ENCODE data around the gene ZFP36L2.

ZFP36L2 gene

GRCh38 chr2:43258547-43259156 lies 32.2 kb upstream of the ZFP36L2 start:
- H3K27ac ChIP-seq (ENCODE audit: extremely low read depth, low read depth, low read length) = no peak overlapping the region
- no peak for TF ChIP-seq ZSCAN4 (tag by site-specific recombination; IDR thresholded peaks at IDR 0.05)
- no peak for TF ChIP-seq ZNF610 (tag by site-specific recombination; IDR thresholded peaks at IDR 0.05; ENCODE audit: borderline replicate concordance)
- no peak for TF ChIP-seq PATZ1 (tag by site-specific recombination; IDR thresholded peaks at IDR 0.05)
- TF ChIP-seq ZBTB11 (tag by site-specific recombination; conservative IDR thresholded peaks at IDR 0.05; ENCODE audit: low read depth) = no peak
- TF ChIP-seq ZNF704 (tag by site-specific recombination; IDR thresholded peaks at IDR 0.05) = no peak
- no peak for TF ChIP-seq ZBTB17 (tag by site-specific recombination; IDR thresholded peaks at IDR 0.05)
- no peak for TF ChIP-seq ZBTB8A (tag by site-specific recombination; IDR thresholded peaks at IDR 0.05)
- no peak overlapping the region for H3K4me3 ChIP-seq (ENCODE audit: low read depth, low read length)
- no peaks in the 10 kb centered on the region for H3K9me3 ChIP-seq (ENCODE audit: control insufficient read depth, insufficient read depth, low read depth, low read length)
- no peaks in the 10 kb centered on the region; a peak in 1 of 3 replicates for H3K36me3 ChIP-seq (ENCODE audit: control insufficient read depth in 2 of 2, insufficient read depth in 1 of 2, low read length in 2 of 2)
- ChIA-PET POLR2A (no interaction called here), CTCF (interaction anchor here (0.6 kb wide), 1 partner anchor 402 kb away, joined by 3 read pairs; no protein-coding TSS in a partner anchor)
- H3K4me1 ChIP-seq (ENCODE audit: control insufficient read depth, insufficient read depth, low read length) = no peaks in the 10 kb centered on the region; the same call in 1 of the 2 replicates

- ChIA-PET POLR2A (no interaction called here), CTCF (no interaction called here)
- TF ChIP-seq ZNF391 (tag by site-specific recombination; IDR thresholded peaks at IDR 0.05; ENCODE audit: borderline replicate concordance, low read depth) (no peak), ZNF791 (tag by site-specific recombination; IDR thresholded peaks at IDR 0.05) (no peak), ZNF169 (tag by site-specific recombination; IDR thresholded peaks at IDR 0.05) (no peak), ZNF571 (tag by site-specific recombination; IDR thresholded peaks at IDR 0.05) (no peak), ZNF266 (tag by site-specific recombination; IDR thresholded peaks at IDR 0.05; ENCODE audit: low read depth) (no peak), ZNF701 (tag by site-specific recombination; IDR thresholded peaks at IDR 0.05) (no peak), PATZ1 (tag by site-specific recombination; IDR thresholded peaks at IDR 0.05) (no peak), ZNF664 (tag by site-specific recombination; IDR thresholded peaks at IDR 0.05) (no peak), BCL6B (tag by site-specific recombination; IDR thresholded peaks at IDR 0.05) (peak; percentile 89), ZNF121 (tag by site-specific recombination; IDR thresholded peaks at IDR 0.05) (no peak), KLF9 (tag by site-specific recombination; IDR thresholded peaks at IDR 0.05; ENCODE audit: low read depth) (no peak), SP7 (tag by site-specific recombination; IDR thresholded peaks at IDR 0.05) (peak; percentile 79)
- no peaks in the 10 kb centered on the region for H3K9me3 ChIP-seq (ENCODE audit: control insufficient read depth, insufficient read depth, low read depth, low read length)
- no peak overlapping the region for H3K4me3 ChIP-seq (ENCODE audit: low read depth, low read length)
- no peaks in the 10 kb centered on the region; a peak in 1 of 3 replicates for H3K36me3 ChIP-seq (ENCODE audit: control insufficient read depth in 2 of 2, insufficient read depth in 1 of 2, low read length in 2 of 2)
- no peaks in the 10 kb centered on the region; the same call in 1 of the 2 replicates for H3K4me1 ChIP-seq (ENCODE audit: control insufficient read depth, insufficient read depth, low read length)
- H3K27ac ChIP-seq (ENCODE audit: extremely low read depth, low read depth, low read length) = no peak overlapping the region
Observed at GRCh38 chr2:43255296-43255910, 29.0 kb upstream of the ZFP36L2 start.
